HFFc6 (cell line): Measurements from ENCODE around the gene CMTM2. TPM values are rescaled to one million over a fixed set of nuclear protein-coding genes. Genes with fewer than 3 reads are reported as not detected.
A peak's percentile ranks its signal among the peaks of the same experiment; 100 is the strongest.

Source experiments
- DNase-seq: peaks from one replicate; pipeline ENCODE4 v3.0.0-alpha.2; 2018
- H3K27ac Mint-ChIP-seq: 2 replicates; pipeline ENCODE4 v1.8.0; 2020; ENCODE audit warnings: mild to moderate bottlenecking, mixed read lengths
- H3K27me3 Mint-ChIP-seq: 2 replicates; pipeline ENCODE4 v1.8.0; 2021; ENCODE audit warnings: mild to moderate bottlenecking, moderate library complexity, mixed read lengths; ENCODE audit not compliant: insufficient read depth
- H3K36me3 Mint-ChIP-seq: 2 replicates; pipeline ENCODE4 v1.8.0; 2021; ENCODE audit warnings: low read depth, mixed read lengths
- H3K4me1 Mint-ChIP-seq: 2 replicates; pipeline ENCODE4 v1.8.0; 2020; ENCODE audit warnings: low read depth, mixed read lengths
- H3K4me3 Mint-ChIP-seq: 2 replicates; pipeline ENCODE4 v1.8.0; 2020; ENCODE audit warnings: mild to moderate bottlenecking, moderate library complexity, mixed read lengths
- H3K9me3 Mint-ChIP-seq: 2 replicates; pipeline ENCODE4 v1.8.0; 2020; ENCODE audit warnings: mild to moderate bottlenecking, mixed read lengths
- total RNA-seq, 6 experiments: library from RNA; stranded (reverse); fragmentation: NEBNext Ultra II Directional; extraction: Animal tissue kit (Norgen Biotek cat#: 25700); gene quantifications; 2 replicates in 1 of 6; 3 replicates in 5 of 6; pipeline ENCODE4 v1.2.3, GENCODE V29; 2021
- TF ChIP-seq, protein P1 (sequence below): fragments of 200-600 bp; sonication (generic); IDR thresholded peaks from 2 replicates; pipeline ENCODE4 v1.5.0; 2021; ENCODE audit warnings: antibody characterized with exemption, mild to moderate bottlenecking

The CMTM2 gene
- total RNA-seq, 6 experiments from 2014 or later = not detected

DNA sequence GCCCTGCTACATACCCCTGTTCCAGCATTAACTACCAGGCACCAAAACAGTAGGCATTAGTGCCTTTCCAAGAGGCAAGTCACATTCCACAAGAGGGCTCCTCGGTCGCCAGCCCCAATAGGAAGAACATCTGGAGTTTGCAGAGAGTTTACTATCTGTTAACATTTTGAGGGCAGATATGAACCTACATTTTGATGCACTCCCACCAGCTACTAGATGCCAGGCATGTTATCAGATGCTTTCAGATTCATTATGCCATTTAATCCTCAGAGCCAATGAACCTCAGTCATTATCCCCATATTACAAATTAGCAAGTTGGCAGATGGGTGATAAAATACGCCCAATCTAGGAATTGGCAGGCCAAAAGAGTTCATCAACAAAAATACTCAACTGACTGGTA is 4.2 kb upstream of the CMTM2 start:
- peaks cover 8% of the 10 kb centered on the region for H3K4me1 Mint-ChIP-seq
- H3K9me3 Mint-ChIP-seq = no peaks in the 10 kb centered on the region
- no peaks in the 10 kb centered on the region; the same call in 1 of the 2 replicates for H3K36me3 Mint-ChIP-seq
- TF ChIP-seq, protein P1, sequence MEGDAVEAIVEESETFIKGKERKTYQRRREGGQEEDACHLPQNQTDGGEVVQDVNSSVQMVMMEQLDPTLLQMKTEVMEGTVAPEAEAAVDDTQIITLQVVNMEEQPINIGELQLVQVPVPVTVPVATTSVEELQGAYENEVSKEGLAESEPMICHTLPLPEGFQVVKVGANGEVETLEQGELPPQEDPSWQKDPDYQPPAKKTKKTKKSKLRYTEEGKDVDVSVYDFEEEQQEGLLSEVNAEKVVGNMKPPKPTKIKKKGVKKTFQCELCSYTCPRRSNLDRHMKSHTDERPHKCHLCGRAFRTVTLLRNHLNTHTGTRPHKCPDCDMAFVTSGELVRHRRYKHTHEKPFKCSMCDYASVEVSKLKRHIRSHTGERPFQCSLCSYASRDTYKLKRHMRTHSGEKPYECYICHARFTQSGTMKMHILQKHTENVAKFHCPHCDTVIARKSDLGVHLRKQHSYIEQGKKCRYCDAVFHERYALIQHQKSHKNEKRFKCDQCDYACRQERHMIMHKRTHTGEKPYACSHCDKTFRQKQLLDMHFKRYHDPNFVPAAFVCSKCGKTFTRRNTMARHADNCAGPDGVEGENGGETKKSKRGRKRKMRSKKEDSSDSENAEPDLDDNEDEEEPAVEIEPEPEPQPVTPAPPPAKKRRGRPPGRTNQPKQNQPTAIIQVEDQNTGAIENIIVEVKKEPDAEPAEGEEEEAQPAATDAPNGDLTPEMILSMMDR = no peak
- H3K27me3 Mint-ChIP-seq = peaks cover 8% of the 10 kb centered on the region
- H3K4me3 Mint-ChIP-seq = no peak overlapping the region
- DNase-seq = no peak
- no peak overlapping the region for H3K27ac Mint-ChIP-seq

- no peaks in the 10 kb centered on the region for H3K36me3 Mint-ChIP-seq
- H3K9me3 Mint-ChIP-seq = no peaks in the 10 kb centered on the region
- H3K27ac Mint-ChIP-seq = no peak overlapping the region
- TF ChIP-seq, protein P1 = no peak
- H3K4me3 Mint-ChIP-seq = no peak overlapping the region
- peaks cover 14% of the 10 kb centered on the region for H3K4me1 Mint-ChIP-seq
- DNase-seq = no peak
- peaks cover 8% of the 10 kb centered on the region for H3K27me3 Mint-ChIP-seq
These were observed 3.0 kb upstream of the CMTM2 start for GRCh38 chr16:66576296-66576695.

DNA sequence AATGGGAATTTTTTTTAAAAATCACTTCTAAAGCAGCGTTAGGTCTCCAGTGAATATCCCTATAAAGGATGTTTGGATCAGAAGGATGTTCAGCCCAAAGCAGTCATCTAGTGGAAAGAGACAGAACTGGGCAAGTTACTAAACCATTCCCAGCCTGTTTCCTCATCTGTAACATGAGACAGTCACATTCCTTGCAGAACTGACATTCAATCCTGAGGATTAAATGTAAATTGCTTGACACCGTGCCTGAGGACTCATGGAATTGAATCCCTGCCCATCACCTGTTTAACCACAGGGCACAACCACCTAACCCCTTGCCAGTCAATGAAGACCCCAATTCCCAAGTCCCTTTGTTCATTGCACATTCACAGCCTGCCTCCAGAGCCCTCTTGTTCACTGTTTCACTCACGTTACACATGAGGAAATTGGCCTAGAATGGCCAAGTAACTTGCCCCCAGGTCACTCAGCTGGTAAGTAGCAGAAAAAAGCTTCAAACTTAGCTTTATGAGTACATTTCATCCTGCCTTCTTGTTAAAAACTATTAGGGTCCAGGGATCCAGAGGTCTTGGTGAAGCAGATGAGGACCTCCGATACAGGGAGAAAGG is 1.4 kb downstream of the CMTM2 start:
- H3K9me3 Mint-ChIP-seq = no peaks in the 10 kb centered on the region
- peak overlapping the region; percentile 27; the same call in 1 of the 2 replicates for H3K27ac Mint-ChIP-seq
- H3K4me1 Mint-ChIP-seq = peaks cover 20% of the 10 kb centered on the region

DNA sequence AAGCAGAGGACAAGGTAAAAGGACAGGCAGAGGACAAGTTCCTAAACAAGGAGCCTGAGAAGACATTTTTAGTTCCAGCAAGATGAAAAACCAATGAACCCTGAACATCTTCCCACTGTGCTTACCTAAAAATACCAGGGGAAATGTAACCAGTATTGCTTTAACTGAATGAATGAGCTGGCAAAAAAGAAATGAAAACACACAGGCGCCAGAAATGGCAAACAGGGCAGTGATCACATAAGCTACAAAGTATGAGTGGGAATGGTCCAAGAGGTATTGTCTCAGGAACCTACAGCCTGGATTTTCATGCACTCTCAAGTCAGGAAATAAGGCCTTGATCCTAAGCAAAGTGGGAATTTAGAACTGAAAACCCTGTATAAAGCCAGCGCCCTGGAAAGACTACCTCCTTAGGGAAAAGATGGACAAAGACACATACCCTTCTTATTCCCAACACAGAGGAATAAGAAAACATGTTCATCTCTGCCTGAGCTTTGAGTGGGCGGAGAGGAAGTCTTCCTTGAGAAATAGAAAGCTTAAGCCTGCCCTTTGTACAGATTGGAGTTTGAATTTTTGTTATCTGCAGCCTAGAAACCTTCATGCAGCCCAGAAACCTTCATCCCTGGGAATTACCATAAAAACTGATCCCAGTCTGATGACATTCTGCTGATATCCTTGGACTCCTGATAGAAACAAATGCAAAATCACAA is 2.1 kb downstream of the CMTM2 start:
- Mint-ChIP-seq H3K27ac (no peak overlapping the region; the same call in 1 of the 2 replicates), H3K36me3 (no peaks in the 10 kb centered on the region), H3K9me3 (no peaks in the 10 kb centered on the region)

More for the DNA sequence above, 1.4 kb downstream of the CMTM2 start:
- Mint-ChIP-seq H3K4me3 (no peak overlapping the region), H3K36me3 (no peaks in the 10 kb centered on the region), H3K27me3 (peaks cover 8% of the 10 kb centered on the region)
- peak; percentile 72 for DNase-seq
- TF ChIP-seq, protein P1 = peak; percentile 29

DNA sequence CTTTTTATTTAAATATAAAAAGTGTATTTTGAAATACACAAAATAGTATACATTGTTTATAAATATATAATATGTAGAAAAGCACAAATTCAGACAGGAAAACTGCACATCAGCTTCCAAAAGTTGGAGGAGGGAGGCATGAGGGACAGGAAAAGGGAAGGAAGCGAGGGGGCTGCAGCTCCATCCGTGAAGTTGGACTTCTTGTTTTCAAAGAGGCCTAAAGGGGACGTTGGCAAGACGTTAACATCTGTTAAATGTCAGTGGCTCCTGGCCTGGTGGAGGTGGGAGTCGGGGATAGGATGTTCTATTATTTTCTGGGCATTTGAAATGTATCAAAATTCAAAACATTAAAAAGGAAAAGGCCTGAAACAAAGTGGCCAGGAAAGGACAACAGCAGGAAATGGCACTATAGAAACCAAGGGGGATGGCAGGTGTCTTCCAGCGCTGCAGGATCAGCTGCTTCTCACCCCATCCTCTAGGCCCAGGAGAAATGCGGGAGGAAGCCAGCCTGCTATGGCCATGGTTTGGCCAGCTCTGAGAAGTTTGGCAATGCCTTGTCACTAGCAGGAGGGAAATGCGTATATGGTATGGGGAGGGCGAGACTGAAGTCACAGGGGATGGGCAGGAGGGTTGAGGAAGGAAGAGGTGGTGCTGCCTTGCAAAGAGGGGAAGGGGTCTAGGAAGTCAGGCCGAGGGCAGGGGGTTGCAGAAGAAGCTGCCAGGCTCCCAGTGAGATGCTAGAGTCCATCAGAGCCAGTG is 6.4 kb downstream of the CMTM2 start:
- DNase-seq = no peak
- Mint-ChIP-seq H3K27me3 (peaks cover 2% of the 10 kb centered on the region), H3K27ac (no peak overlapping the region), H3K36me3 (no peaks in the 10 kb centered on the region), H3K4me3 (no peak overlapping the region), H3K4me1 (peaks cover 12% of the 10 kb centered on the region), H3K9me3 (no peaks in the 10 kb centered on the region)
- TF ChIP-seq, protein P1 = no peak

More for the DNA sequence above, 2.1 kb downstream of the CMTM2 start:
- no peak for DNase-seq
- TF ChIP-seq, protein P1 = no peak
- no peak overlapping the region for H3K4me3 Mint-ChIP-seq
- H3K4me1 Mint-ChIP-seq = peaks cover 20% of the 10 kb centered on the region
- H3K27me3 Mint-ChIP-seq = peaks cover 8% of the 10 kb centered on the region
